HCT116 (cell line): ENCODE measurements around the gene ARL8B. TPM values are rescaled to one million over a fixed set of nuclear protein-coding genes. Genes with fewer than 3 reads are reported as not detected.

Experiments
- ATAC-seq: fragments of 200-7000 bp; cut with Tn5 transposase; 2 replicates; pipeline ENCODE4 v1.9.1; 2020; ENCODE audit warnings: mild to moderate bottlenecking, moderate library complexity
- BruUV-seq: library from RNA; stranded (reverse); fragments of 400-500 nt; replicated peaks from 2 replicates; lab custom pipeline; 2021; lab: Mats Ljungman, UMichigan
- CTCF ChIA-PET: fragments of 300-600 bp; sonication (Branson Sonifier 250); formaldehyde crosslinking; loops from one replicate; lab custom pipeline; 2021; ENCODE audit warnings: antibody characterized with exemption; lab: Charles Lee
- POLR2A ChIA-PET: fragments of 300-600, 350-600 bp; sonication (Branson Sonifier 250); formaldehyde crosslinking; loops from one replicate; lab custom pipeline; 2021; ENCODE audit warnings: antibody characterized with exemption; lab: Charles Lee
- RAD21 ChIA-PET, 2 experiments: fragments of 300-600 bp; sonication (Branson Sonifier 250); formaldehyde crosslinking; loops; one replicate each; lab custom pipeline; 2023; ENCODE audit warnings: low total read pairs in 2 of 2; ENCODE audit not compliant: uncharacterized antibody in 2 of 2, unreplicated experiment in 2 of 2, low non-redundant PET in 1 of 2; lab: Charles Lee
- DNase-seq: peaks from one replicate; pipeline ENCODE4 v3.0.0-alpha.2; 2010; ENCODE audit warnings: low read depth, low spot score
- H2AFZ ChIP-seq: fragments of 200-600 bp; shearing (Covaris generic), sonication (generic); 2 replicates; pipeline ENCODE4 v1.6.1; 2017; ENCODE audit warnings: low read depth, mixed run types, mixed read lengths, antibody characterized with exemption, low read length; ENCODE audit not compliant: poor library complexity, severe bottlenecking
- H3K27ac ChIP-seq: 2 replicates; pipeline ENCODE4 v1.5.1; 2012; ENCODE audit warnings: low read depth, low read length
- H3K27me3 ChIP-seq: fragments of 200-600 bp; sonication (generic); 2 replicates; pipeline ENCODE4 v1.6.1; 2016; ENCODE audit warnings: mixed run types, low read length, mixed read lengths; ENCODE audit not compliant: insufficient read depth
- H3K36me3 ChIP-seq, 2 experiments: fragments of 200-500 bp in 1 of 2; fragments of 200-600 bp in 1 of 2; sonication (Bioruptor generic) in 1 of 2; sonication (generic) in 1 of 2; 2 replicates each; pipeline versions ENCODE4 v1.5.1 to v1.6.1; 2014 to 2016; ENCODE audit warnings: low read length in 2 of 2, inconsistent platforms in 1 of 2, mixed read lengths in 1 of 2, mixed run types in 1 of 2; ENCODE audit not compliant: insufficient read depth in 2 of 2, control insufficient read depth in 1 of 2
- H3K4me1 ChIP-seq, 2 experiments: fragments of 200-600 bp in 1 of 2; sonication (generic) in 1 of 2; 2 replicates each; pipeline versions ENCODE4 v1.5.1 to v1.6.1; 2012 to 2017; ENCODE audit warnings: low read length in 2 of 2, inconsistent platforms in 1 of 2, mild to moderate bottlenecking in 1 of 2, mixed read lengths in 1 of 2, mixed run types in 1 of 2, moderate library complexity in 1 of 2; ENCODE audit not compliant: insufficient read depth in 2 of 2, control insufficient read depth in 1 of 2
- H3K4me2 ChIP-seq: fragments of 200-600 bp; sonication (generic); 2 replicates; pipeline ENCODE4 v1.6.1; 2017; ENCODE audit warnings: mixed run types, low read length, mixed read lengths
- H3K4me3 ChIP-seq, 2 experiments: fragments of 200-600 bp in 1 of 2; sonication (generic) in 1 of 2; replicated peaks in 1 of 2; 2 replicates each; pipeline ENCODE4 v1.5.1; 2011 to 2016; ENCODE audit warnings: low read length in 2 of 2, control low read depth in 1 of 2, low read depth in 1 of 2, mild to moderate bottlenecking in 1 of 2, mixed read lengths in 1 of 2, mixed run types in 1 of 2
- H3K79me2 ChIP-seq: fragments of 200-600 bp; sonication (generic); 2 replicates; pipeline ENCODE4 v1.6.1; 2017; ENCODE audit warnings: mild to moderate bottlenecking, mixed run types, low read length, moderate library complexity, mixed read lengths; ENCODE audit not compliant: insufficient read depth
- H3K9ac ChIP-seq: fragments of 200-600 bp; sonication (generic); 2 replicates; pipeline ENCODE4 v1.6.1; 2016; ENCODE audit warnings: low read length, mixed read lengths
- H3K9me2 ChIP-seq: fragments of 200-600 bp; sonication (generic), shearing (Covaris generic); 2 replicates; pipeline ENCODE4 v1.6.1; 2017; ENCODE audit warnings: mixed run types, mild to moderate bottlenecking, moderate library complexity; ENCODE audit not compliant: insufficient read depth
- H3K9me3 ChIP-seq, 2 experiments: fragments of 200-500 bp in 1 of 2; fragments of 200-600 bp in 1 of 2; sonication (Bioruptor generic) in 1 of 2; sonication (generic) in 1 of 2; 2 replicates each; pipeline ENCODE4 v1.6.1; 2014 to 2017; ENCODE audit warnings: low read length in 2 of 2, mixed read lengths in 2 of 2, inconsistent platforms in 1 of 2, low read depth in 1 of 2, mild to moderate bottlenecking in 1 of 2, mixed run types in 1 of 2, moderate library complexity in 1 of 2; ENCODE audit not compliant: control insufficient read depth in 1 of 2, insufficient read depth in 1 of 2
- H4K20me1 ChIP-seq: fragments of 200-600 bp; sonication (generic), shearing (Covaris generic); 2 replicates; pipeline ENCODE4 v1.6.1; 2017; ENCODE audit warnings: mixed run types, mild to moderate bottlenecking, moderate library complexity; ENCODE audit not compliant: insufficient read depth
- CBX3 ChIP-seq: IDR thresholded peaks from 2 replicates; pipeline ENCODE4 v1.6.1; 2012; ENCODE audit warnings: low read depth
- CEBPB ChIP-seq: IDR thresholded peaks from 2 replicates; pipeline ENCODE4 v1.6.1; 2012; ENCODE audit warnings: low read depth
- CTCF ChIP-seq, 3 experiments: fragments of 200-600 bp in 1 of 3; sonication (generic) in 1 of 3; IDR thresholded peaks in 2 of 3; conservative IDR thresholded peaks in 1 of 3; 2 replicates each; pipeline ENCODE4 v1.5.1; 2012 to 2017; ENCODE audit warnings: low read depth in 2 of 3, low read length in 2 of 3, antibody characterized with exemption in 1 of 3, borderline replicate concordance in 1 of 3, control low read depth in 1 of 3, mild to moderate bottlenecking in 1 of 3, mixed read lengths in 1 of 3, mixed run types in 1 of 3, moderate library complexity in 1 of 3; ENCODE audit not compliant: insufficient read depth in 1 of 3
- ELF1 ChIP-seq: IDR thresholded peaks from 2 replicates; pipeline ENCODE4 v1.6.1; 2012; ENCODE audit warnings: low read depth, borderline replicate concordance
- EZH2 ChIP-seq: fragments of 200-600 bp; sonication (generic); IDR thresholded peaks from 2 replicates; pipeline ENCODE4 v1.6.1; 2017; ENCODE audit warnings: antibody characterized with exemption, mixed run types
- FOSL1 ChIP-seq: IDR thresholded peaks from 2 replicates; pipeline ENCODE4 v1.6.1; 2012; ENCODE audit warnings: low read depth
- POLR2A ChIP-seq: IDR thresholded peaks from 2 replicates; pipeline ENCODE4 v1.7.0; 2011; ENCODE audit warnings: borderline replicate concordance; ENCODE audit not compliant: insufficient read depth, insufficient read length; ENCODE audit errors: extremely low read depth
- RAD21 ChIP-seq: IDR thresholded peaks from 2 replicates; pipeline ENCODE4 v1.6.1; 2012; ENCODE audit warnings: low read depth, mild to moderate bottlenecking
- SIN3A ChIP-seq: IDR thresholded peaks from 2 replicates; pipeline ENCODE4 v1.6.1; 2012; ENCODE audit warnings: low read depth
- SP1 ChIP-seq: IDR thresholded peaks from 2 replicates; pipeline ENCODE4 v1.6.1; 2012; ENCODE audit warnings: low read depth
- TCF7L2 ChIP-seq: IDR thresholded peaks from 2 replicates; pipeline ENCODE4 v1.7.0; 2011; ENCODE audit warnings: borderline replicate concordance, inconsistent platforms; ENCODE audit not compliant: insufficient read depth, insufficient read length; ENCODE audit errors: extremely low read depth
- ZBTB33 ChIP-seq: IDR thresholded peaks from 2 replicates; pipeline ENCODE4 v1.6.1; 2011; ENCODE audit warnings: mild to moderate bottlenecking, low read length, moderate library complexity; ENCODE audit not compliant: insufficient replicate concordance; ENCODE audit errors: extremely low read depth
- intact Hi-C: fragments of 100-400 bp; cut with micrococcal nuclease; formaldehyde crosslinking; loops from 2 replicates; pipeline ENCODE4 v1.10.0; 2022
- total RNA-seq: library from RNA; stranded (reverse); gene quantifications from one replicate; pipeline ENCODE4 v1.2.1, GENCODE V29; 2021; ENCODE audit not compliant: unreplicated experiment
- TF ChIP-seq, protein P1 (sequence below): IDR thresholded peaks from 2 replicates; pipeline ENCODE4 v1.6.1; 2012
- TF ChIP-seq, protein P2 (sequence below): IDR thresholded peaks from 2 replicates; pipeline ENCODE4 v1.6.1; 2012; ENCODE audit warnings: low read depth

The ARL8B gene
- total RNA-seq, 1 experiment from 2014 or later, result 38.1 TPM

DNA sequence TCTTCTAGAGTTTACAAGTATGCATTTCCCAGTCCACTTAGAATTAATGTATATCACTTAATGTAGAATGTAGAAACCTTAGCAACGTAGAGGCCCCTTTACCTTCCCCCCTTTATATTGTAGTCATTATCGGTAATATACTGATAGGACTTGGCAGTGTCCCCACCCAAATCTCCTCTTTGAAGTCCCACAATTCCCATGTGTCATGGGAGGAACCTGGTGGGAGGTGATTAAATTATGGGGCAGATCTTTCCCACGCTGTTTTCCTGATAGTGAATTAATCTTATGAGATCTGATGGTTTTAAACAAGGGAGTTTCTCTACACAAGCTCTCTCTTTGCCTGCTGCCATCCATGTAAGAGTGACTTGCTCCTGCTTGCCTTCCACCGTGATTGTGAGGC, 31.0 kb downstream of the ARL8B start:
- POLR2A ChIA-PET, result no interaction called here
- Histone ChIP-seq H3K27ac (no peak overlapping the region), H3K36me3 (no peaks in the 10 kb centered on the region), H4K20me1 (peaks cover 11% of the 10 kb centered on the region), H3K4me2 (no peak overlapping the region), H3K9ac (no peak overlapping the region), H2AFZ (no peak overlapping the region), H3K4me3 (no peak overlapping the region), H3K79me2 (peaks cover 90% of the 10 kb centered on the region), H3K9me2 (no peaks in the 10 kb centered on the region), H3K27me3 (no peaks in the 10 kb centered on the region), H3K9me3 (no peaks in the 10 kb centered on the region), H3K4me1 (no peaks in the 10 kb centered on the region)
- RAD21 ChIA-PET, result no interaction called here
- no TSS peak for BruUV-seq
- TF ChIP-seq TCF7L2, result no peak
- no peak for TF ChIP-seq ZBTB33
- no peak for TF ChIP-seq CEBPB
- no peak for TF ChIP-seq ELF1
- no peak for TF ChIP-seq SP1
- TF ChIP-seq, protein P1, sequence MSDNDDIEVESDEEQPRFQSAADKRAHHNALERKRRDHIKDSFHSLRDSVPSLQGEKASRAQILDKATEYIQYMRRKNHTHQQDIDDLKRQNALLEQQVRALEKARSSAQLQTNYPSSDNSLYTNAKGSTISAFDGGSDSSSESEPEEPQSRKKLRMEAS, result no peak
- no peak for TF ChIP-seq FOSL1
- no peak for TF ChIP-seq SIN3A
- no peak for TF ChIP-seq RAD21
- no peak for TF ChIP-seq CBX3
- no peak for TF ChIP-seq POLR2A
- TF ChIP-seq, protein P2, sequence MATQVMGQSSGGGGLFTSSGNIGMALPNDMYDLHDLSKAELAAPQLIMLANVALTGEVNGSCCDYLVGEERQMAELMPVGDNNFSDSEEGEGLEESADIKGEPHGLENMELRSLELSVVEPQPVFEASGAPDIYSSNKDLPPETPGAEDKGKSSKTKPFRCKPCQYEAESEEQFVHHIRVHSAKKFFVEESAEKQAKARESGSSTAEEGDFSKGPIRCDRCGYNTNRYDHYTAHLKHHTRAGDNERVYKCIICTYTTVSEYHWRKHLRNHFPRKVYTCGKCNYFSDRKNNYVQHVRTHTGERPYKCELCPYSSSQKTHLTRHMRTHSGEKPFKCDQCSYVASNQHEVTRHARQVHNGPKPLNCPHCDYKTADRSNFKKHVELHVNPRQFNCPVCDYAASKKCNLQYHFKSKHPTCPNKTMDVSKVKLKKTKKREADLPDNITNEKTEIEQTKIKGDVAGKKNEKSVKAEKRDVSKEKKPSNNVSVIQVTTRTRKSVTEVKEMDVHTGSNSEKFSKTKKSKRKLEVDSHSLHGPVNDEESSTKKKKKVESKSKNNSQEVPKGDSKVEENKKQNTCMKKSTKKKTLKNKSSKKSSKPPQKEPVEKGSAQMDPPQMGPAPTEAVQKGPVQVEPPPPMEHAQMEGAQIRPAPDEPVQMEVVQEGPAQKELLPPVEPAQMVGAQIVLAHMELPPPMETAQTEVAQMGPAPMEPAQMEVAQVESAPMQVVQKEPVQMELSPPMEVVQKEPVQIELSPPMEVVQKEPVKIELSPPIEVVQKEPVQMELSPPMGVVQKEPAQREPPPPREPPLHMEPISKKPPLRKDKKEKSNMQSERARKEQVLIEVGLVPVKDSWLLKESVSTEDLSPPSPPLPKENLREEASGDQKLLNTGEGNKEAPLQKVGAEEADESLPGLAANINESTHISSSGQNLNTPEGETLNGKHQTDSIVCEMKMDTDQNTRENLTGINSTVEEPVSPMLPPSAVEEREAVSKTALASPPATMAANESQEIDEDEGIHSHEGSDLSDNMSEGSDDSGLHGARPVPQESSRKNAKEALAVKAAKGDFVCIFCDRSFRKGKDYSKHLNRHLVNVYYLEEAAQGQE, result no peak
- TF ChIP-seq CTCF (IDR thresholded peaks at IDR 0.05 in 2 of 3, conservative IDR thresholded peaks at IDR 0.05 in 1 of 3; ENCODE audit: borderline replicate concordance in 1 of 3, insufficient read depth in 1 of 3, low read depth in 2 of 3, low read length in 2 of 3), result no peak
- TF ChIP-seq EZH2, result no peak
- CTCF ChIA-PET, result no interaction called here
- DNase-seq, result no peak
- ATAC-seq, result no peak
- intact Hi-C loops, result no loop called here
